HepG2 (cell line): ENCODE measurements around the gene SCUBE1. TPM values are rescaled to one million over a fixed set of nuclear protein-coding genes. Genes with fewer than 3 reads are reported as not detected.

Experiments
- CEBPG ChIP-seq: IDR thresholded peaks from 2 replicates; pipeline ENCODE4 v1.6.1; 2016
- ESRRA ChIP-seq: sonication (generic); formaldehyde crosslinking; IDR thresholded peaks from 2 replicates; pipeline ENCODE4 v1.5.1; 2020; ENCODE audit warnings: mild to moderate bottlenecking, low read depth, missing genetic modification reagents
- FUBP1 ChIP-seq: sonication (generic); formaldehyde crosslinking; IDR thresholded peaks from 2 replicates; pipeline ENCODE4 v1.5.1; 2020; ENCODE audit warnings: missing genetic modification reagents, mild to moderate bottlenecking, borderline replicate concordance
- HDAC2 ChIP-seq: sonication (generic); formaldehyde crosslinking; IDR thresholded peaks from 2 replicates; pipeline ENCODE4 v1.4.0; 2020; ENCODE audit warnings: missing genetic modification reagents
- JARID2 ChIP-seq: sonication (generic); formaldehyde crosslinking; IDR thresholded peaks from 2 replicates; pipeline ENCODE4 v1.8.1; 2023; ENCODE audit warnings: missing genetic modification reagents, inconsistent platforms; ENCODE audit not compliant: insufficient replicate concordance
- KDM2A ChIP-seq: sonication (generic); formaldehyde crosslinking; IDR thresholded peaks from 2 replicates; pipeline ENCODE4 v1.4.0; 2020; ENCODE audit warnings: low read depth, missing genetic modification reagents, borderline replicate concordance
- MAFK ChIP-seq, 2 experiments: IDR thresholded peaks in 1 of 2; conservative IDR thresholded peaks in 1 of 2; 2 replicates each; pipeline ENCODE4 v1.6.1; 2011; ENCODE audit warnings: improper control_type of control experiment in 2 of 2, low read length in 2 of 2
- SIX4 ChIP-seq: sonication (generic); formaldehyde crosslinking; IDR thresholded peaks from 2 replicates; pipeline ENCODE4 v1.4.0; 2020; ENCODE audit warnings: missing genetic modification reagents
- TBL1XR1 ChIP-seq: fragments of 150-350 bp; IDR thresholded peaks from 2 replicates; pipeline ENCODE4 v1.6.1; 2014; ENCODE audit warnings: borderline replicate concordance, low read length; ENCODE audit not compliant: partially characterized antibody
- ZFX ChIP-seq: sonication (generic); formaldehyde crosslinking; IDR thresholded peaks from 2 replicates; pipeline ENCODE4 v1.4.0; 2020; ENCODE audit warnings: mild to moderate bottlenecking, low read depth, missing genetic modification reagents, moderate library complexity
- ZMYM3 ChIP-seq: sonication (generic); formaldehyde crosslinking; IDR thresholded peaks from 2 replicates; pipeline ENCODE4 v1.5.1; 2020; ENCODE audit warnings: mild to moderate bottlenecking, missing genetic modification reagents
- ZMYM4 ChIP-seq: sonication (generic); formaldehyde crosslinking; IDR thresholded peaks from 2 replicates; pipeline ENCODE4 v1.8.1; 2023; ENCODE audit warnings: mild to moderate bottlenecking, missing genetic modification reagents
- ZNF180 ChIP-seq: sonication (generic); formaldehyde crosslinking; IDR thresholded peaks from 2 replicates; pipeline ENCODE4 v1.4.0; 2020; ENCODE audit warnings: low read depth, missing genetic modification reagents, borderline replicate concordance
- ZNF331 ChIP-seq: sonication (generic); formaldehyde crosslinking; IDR thresholded peaks from 2 replicates; pipeline ENCODE4 v1.4.0; 2020; ENCODE audit warnings: missing genetic modification reagents
- polyA plus RNA-seq, 8 experiments: library from polyadenylated mRNA; depleted of rRNA in 3 of 8; stranded (reverse) in 7 of 8; unstranded in 1 of 8; fragments of >200 nt; fragmentation: Illumina TruSeq in 4 of 8; extraction: Trizol in 4 of 8; gene quantifications; 2 replicates each; pipeline versions ENCODE4 v1.2.1 to v1.2.3, GENCODE V29; 2011 to 2016; ENCODE audit warnings: low read depth in 4 of 8, missing spikeins in 1 of 8, mixed read lengths in 1 of 8; ENCODE audit not compliant: insufficient read depth in 1 of 8
- total RNA-seq, 5 experiments: library from RNA; depleted of rRNA; stranded (reverse); fragments of >200 nt; fragmentation: Illumina TruSeq; extraction: Trizol; gene quantifications; 2 replicates each; pipeline ENCODE4 v1.2.3, GENCODE V29; 2016; ENCODE audit warnings: low read depth in 1 of 5
- TF ChIP-seq, protein P1 (sequence below): sonication (generic); formaldehyde crosslinking; IDR thresholded peaks from 2 replicates; pipeline ENCODE4 v1.9.0; 2022; ENCODE audit warnings: low read depth, missing genetic modification reagents
- TF ChIP-seq, protein P2 (sequence below): sonication (generic); formaldehyde crosslinking; IDR thresholded peaks from 2 replicates; pipeline ENCODE4 v1.8.0; 2022; ENCODE audit warnings: missing genetic modification reagents, mild to moderate bottlenecking, moderate library complexity, borderline replicate concordance
- TF ChIP-seq, protein P3 (sequence below): sonication (generic); formaldehyde crosslinking; IDR thresholded peaks from 2 replicates; pipeline ENCODE4 v1.4.0; 2020; ENCODE audit warnings: missing genetic modification reagents
- TF ChIP-seq, protein P4 (sequence below): sonication (generic); formaldehyde crosslinking; IDR thresholded peaks from 2 replicates; pipeline ENCODE4 v1.4.0; 2020; ENCODE audit warnings: missing genetic modification reagents, low read depth, mild to moderate bottlenecking, borderline replicate concordance
- TF ChIP-seq, protein P5 (sequence below): sonication (generic); IDR thresholded peaks from 2 replicates; pipeline ENCODE4 v1.6.1; 2016; ENCODE audit warnings: low read depth, borderline replicate concordance

Gene SCUBE1
- total and polyA plus RNA-seq, 2 of the 13 experiments (the other 11 are each of a cell fraction or from before 2014, with no cell fraction given) = under 0.01 to 0.05 TPM

GRCh38 chr22:43389227-43389836 is 46.2 kb upstream of the SCUBE1 start (continued):
- 0 out of 2 replicates have a peak, but pooled peaks have one; percentile 44 for TF ChIP-seq ZMYM4 (CRISPR knock-in tag)
- no peak for TF ChIP-seq JARID2 (CRISPR knock-in tag)
- no peak for TF ChIP-seq MAFK (conservative IDR thresholded peaks at IDR 0.05 in 1 of 2, IDR thresholded peaks at IDR 0.05 in 1 of 2; ENCODE audit: low read length in 2 of 2)
- TF ChIP-seq, protein P1, sequence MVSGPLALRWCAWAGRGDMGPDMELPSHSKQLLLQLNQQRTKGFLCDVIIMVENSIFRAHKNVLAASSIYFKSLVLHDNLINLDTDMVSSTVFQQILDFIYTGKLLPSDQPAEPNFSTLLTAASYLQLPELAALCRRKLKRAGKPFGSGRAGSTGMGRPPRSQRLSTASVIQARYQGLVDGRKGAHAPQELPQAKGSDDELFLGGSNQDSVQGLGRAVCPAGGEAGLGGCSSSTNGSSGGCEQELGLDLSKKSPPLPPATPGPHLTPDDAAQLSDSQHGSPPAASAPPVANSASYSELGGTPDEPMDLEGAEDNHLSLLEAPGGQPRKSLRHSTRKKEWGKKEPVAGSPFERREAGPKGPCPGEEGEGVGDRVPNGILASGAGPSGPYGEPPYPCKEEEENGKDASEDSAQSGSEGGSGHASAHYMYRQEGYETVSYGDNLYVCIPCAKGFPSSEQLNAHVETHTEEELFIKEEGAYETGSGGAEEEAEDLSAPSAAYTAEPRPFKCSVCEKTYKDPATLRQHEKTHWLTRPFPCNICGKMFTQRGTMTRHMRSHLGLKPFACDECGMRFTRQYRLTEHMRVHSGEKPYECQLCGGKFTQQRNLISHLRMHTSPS (CRISPR knock-in tag) = peak; percentile 52; the same call in 1 of the 2 replicates
- 0 out of 2 replicates have a peak, but pooled peaks have one; percentile 13 for TF ChIP-seq CEBPG (CRISPR knock-in tag)
- TF ChIP-seq ESRRA (CRISPR knock-in tag) = peak; percentile 66; the same call in 1 of the 2 replicates
- TF ChIP-seq, protein P2, sequence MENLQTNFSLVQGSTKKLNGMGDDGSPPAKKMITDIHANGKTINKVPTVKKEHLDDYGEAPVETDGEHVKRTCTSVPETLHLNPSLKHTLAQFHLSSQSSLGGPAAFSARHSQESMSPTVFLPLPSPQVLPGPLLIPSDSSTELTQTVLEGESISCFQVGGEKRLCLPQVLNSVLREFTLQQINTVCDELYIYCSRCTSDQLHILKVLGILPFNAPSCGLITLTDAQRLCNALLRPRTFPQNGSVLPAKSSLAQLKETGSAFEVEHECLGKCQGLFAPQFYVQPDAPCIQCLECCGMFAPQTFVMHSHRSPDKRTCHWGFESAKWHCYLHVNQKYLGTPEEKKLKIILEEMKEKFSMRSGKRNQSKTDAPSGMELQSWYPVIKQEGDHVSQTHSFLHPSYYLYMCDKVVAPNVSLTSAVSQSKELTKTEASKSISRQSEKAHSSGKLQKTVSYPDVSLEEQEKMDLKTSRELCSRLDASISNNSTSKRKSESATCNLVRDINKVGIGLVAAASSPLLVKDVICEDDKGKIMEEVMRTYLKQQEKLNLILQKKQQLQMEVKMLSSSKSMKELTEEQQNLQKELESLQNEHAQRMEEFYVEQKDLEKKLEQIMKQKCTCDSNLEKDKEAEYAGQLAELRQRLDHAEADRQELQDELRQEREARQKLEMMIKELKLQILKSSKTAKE = no peak
- TF ChIP-seq, protein P3, sequence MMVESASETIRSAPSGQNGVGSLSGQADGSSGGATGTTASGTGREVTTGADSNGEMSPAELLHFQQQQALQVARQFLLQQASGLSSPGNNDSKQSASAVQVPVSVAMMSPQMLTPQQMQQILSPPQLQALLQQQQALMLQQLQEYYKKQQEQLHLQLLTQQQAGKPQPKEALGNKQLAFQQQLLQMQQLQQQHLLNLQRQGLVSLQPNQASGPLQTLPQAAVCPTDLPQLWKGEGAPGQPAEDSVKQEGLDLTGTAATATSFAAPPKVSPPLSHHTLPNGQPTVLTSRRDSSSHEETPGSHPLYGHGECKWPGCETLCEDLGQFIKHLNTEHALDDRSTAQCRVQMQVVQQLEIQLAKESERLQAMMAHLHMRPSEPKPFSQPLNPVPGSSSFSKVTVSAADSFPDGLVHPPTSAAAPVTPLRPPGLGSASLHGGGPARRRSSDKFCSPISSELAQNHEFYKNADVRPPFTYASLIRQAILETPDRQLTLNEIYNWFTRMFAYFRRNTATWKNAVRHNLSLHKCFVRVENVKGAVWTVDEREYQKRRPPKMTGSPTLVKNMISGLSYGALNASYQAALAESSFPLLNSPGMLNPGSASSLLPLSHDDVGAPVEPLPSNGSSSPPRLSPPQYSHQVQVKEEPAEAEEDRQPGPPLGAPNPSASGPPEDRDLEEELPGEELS = peak; percentile 10; the same call in 1 of the 2 replicates
- TF ChIP-seq ZFX (CRISPR knock-in tag) = peak; percentile 38; the same call in 1 of the 2 replicates
- 0 out of 2 replicates have a peak, but pooled peaks have one; percentile 20 for TF ChIP-seq KDM2A (CRISPR knock-in tag)
- TF ChIP-seq FUBP1 = no peak
- TF ChIP-seq ZNF331 (CRISPR knock-in tag) = peak; percentile 18; the same call in 1 of the 2 replicates
- peak; percentile 69; the same call in 1 of the 2 replicates for TF ChIP-seq HDAC2 (CRISPR knock-in tag)
- peak; percentile 95 for TF ChIP-seq ZMYM3 (CRISPR knock-in tag)
- TF ChIP-seq, protein P4, sequence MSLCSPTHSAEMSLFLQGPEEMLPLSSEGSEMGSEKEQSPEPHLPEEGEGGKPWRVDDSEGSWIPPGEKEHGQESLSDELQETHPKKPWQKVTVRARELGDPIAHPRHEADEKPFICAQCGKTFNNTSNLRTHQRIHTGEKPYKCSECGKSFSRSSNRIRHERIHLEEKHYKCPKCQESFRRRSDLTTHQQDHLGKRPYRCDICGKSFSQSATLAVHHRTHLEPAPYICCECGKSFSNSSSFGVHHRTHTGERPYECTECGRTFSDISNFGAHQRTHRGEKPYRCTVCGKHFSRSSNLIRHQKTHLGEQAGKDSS = no peak
- no peak for TF ChIP-seq TBL1XR1
- TF ChIP-seq SIX4 (CRISPR knock-in tag) = no peak
- TF ChIP-seq, protein P5, sequence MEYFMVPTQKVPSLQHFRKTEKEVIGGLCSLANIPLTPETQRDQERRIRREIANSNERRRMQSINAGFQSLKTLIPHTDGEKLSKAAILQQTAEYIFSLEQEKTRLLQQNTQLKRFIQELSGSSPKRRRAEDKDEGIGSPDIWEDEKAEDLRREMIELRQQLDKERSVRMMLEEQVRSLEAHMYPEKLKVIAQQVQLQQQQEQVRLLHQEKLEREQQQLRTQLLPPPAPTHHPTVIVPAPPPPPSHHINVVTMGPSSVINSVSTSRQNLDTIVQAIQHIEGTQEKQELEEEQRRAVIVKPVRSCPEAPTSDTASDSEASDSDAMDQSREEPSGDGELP = peak; percentile 82; the same call in 1 of the 2 replicates
- no peak for TF ChIP-seq ZNF180 (CRISPR knock-in tag)
